Cerebellar cortex (tissue), 1 donor: Measurements from ENCODE around the gene EED.
"Not testable (repeated sequence)": the region's sequence is repeated elsewhere in the genome, so short reads cannot be mapped to it uniquely, and the experiment has no call there.

Source experiments
- DNase-seq: peaks from one replicate; pipeline ENCODE4 v3.0.0-alpha.2; 2015; ENCODE audit warnings: low spot score

Gene EED

GRCh38 chr11:86249307-86250098 lies 5.0 kb downstream of the EED start:
- no peak for DNase-seq

DNA sequence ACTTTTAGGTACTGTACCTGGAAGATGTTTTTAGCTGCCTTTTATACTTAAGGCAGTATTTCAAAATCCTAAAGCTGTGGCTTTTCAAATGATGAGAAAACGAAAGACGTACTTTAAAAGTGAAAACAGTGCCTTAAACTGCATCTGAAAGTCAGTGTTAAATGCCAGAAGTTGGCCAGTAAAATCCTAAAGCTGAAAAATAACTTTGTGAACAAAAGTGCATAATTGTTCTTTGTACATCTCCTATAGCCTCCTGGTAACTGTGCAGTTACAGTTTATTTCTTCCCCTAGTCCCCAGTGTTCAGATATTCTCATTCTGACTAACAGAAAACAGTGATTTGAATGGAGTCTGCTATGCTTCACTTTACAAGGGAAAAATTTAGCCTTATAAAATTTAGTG lies 6.8 kb downstream of the EED start:
- DNase-seq: no peak

- no peak for DNase-seq
Observed at GRCh38 chr11:86255896-86256295, 11.3 kb downstream of the EED start.

DNA sequence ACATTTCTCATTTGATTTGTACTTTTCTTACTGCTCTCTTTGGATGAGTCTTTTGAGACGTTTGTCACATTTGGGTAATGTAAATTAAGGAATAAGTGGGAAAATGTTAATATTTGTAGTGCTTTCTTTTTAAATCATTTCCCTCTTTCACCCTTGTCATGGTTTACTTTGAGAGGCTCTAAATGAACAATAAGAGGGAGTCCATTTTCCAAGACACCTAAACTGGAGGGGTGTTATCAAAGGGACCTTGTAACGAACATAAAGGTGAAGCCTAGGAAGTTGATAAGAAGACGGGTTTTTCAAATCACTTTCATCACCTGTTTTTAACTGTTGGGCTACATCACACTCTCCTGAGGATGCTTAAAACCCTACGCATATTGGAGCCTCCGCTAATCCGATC lies 12.1 kb downstream of the EED start:
- no peak for DNase-seq

- DNase-seq: no peak
Observed at GRCh38 chr11:86257446-86257845, 12.9 kb downstream of the EED start.

GRCh38 chr11:86259730-86260129 lies 15.2 kb downstream of the EED start:
- DNase-seq: no peak

- no peak for DNase-seq
Observed at GRCh38 chr11:86261328-86261727, 16.8 kb downstream of the EED start.

GRCh38 chr11:86262387-86262786 lies 17.8 kb downstream of the EED start:
- DNase-seq: no peak

DNA sequence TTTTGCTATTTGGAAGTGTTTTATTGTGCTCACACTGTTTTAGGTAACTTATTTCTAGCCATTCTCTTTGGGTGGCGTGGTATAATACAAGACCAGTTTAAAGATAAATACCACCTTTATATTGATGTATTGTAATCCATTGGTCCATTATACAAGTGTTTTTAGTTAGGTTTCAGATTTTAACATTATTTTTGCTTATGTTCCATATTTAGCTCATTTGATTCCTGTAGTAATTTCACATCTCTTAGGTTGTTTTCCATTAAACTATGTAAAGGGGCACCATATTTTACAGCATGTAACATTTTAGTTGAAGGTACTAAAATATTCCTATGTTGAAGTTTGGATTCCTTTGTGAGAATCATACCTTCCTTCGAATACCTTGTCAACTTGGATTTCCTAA lies 20.1 kb downstream of the EED start:
- DNase-seq: no peak

- DNase-seq: no peak
Observed at GRCh38 chr11:86265194-86265593, 20.6 kb downstream of the EED start.

GRCh38 chr11:86269645-86270044 lies 25.1 kb downstream of the EED start:
- no peak for DNase-seq

GRCh38 chr11:86274503-86274902 lies 29.9 kb downstream of the EED start:
- DNase-seq: no peak

DNA sequence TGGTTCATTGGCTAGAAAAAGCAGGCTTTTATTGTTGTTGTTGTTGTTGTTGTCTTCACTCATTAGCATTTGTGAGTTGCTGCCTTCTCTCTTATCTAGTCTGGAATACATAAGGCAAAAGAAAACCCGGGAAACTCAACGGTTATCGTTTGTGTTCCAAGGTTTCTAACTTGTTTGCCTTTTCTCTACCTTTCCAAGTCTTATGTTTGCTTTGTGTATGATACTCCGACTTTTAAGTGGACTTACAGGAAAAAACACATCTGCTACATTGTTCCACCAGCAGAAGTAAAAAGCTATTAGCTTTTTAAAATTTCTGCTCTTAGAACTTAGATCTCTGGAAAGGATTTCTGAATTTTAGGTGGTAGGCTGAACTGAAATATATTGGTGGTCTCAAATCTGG lies 30.4 kb downstream of the EED start:
- DNase-seq: no peak

DNA sequence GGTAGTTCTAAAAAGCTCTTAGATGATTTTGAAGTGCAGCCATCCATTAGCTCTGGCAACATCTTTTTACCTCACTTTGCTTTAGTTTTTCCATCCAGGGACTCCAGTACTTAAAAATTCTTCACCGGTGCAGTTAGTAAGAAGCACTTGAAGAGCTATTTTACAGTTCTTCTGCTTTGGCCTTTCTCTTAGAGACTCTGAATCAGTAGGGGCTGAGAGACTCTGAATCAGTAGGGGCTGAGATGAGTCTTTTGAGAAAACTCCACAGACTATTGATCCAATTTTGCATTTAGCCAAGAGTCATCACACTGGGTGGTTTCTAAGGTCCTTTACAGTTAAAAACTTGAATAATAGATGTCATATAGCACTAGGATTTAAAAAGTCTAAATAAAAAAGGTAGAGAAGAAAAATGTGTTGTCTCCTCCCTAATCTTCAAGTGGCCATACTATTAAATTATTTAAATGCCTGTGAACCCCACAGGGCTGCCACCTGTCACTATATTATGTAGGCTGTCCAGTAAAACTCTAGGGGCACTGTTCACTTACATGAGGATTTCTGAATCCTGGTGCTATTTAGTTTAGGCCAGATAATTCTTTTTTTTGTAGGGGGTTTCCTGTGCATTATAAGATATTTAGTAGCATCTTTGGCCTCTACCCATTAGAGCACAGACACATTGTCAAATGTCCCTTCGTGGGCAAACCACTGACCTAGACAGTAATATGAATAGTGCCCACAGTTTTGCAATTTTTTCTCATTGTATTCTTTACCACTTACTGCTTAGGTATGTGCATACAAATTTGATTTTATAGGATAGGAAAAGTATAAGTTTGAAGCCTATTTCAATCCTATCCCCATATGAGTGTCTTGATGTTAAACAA lies 31.2 kb downstream of the EED start:
- DNase-seq: no peak

- DNase-seq: no peak
Observed at GRCh38 chr11:86277741-86278140, 33.2 kb downstream of the EED start.

DNA sequence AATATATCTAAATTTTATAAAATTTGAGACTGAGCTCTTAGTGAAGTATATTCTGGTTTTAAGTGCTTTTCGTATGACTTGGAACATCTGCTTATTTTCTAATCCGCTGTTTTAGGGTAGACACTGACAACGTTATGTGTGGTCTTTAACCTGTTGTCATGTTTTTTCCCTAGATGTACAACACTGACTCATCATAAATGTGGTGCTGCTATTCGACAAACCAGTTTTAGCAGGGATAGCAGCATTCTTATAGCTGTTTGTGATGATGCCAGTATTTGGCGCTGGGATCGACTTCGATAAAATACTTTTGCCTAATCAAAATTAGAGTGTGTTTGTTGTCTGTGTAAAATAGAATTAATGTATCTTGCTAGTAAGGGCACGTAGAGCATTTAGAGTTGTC lies 33.7 kb downstream of the EED start:
- no peak for DNase-seq

- no peak for DNase-seq
Observed at GRCh38 chr11:86279747-86280146, 35.2 kb downstream of the EED start.

DNA sequence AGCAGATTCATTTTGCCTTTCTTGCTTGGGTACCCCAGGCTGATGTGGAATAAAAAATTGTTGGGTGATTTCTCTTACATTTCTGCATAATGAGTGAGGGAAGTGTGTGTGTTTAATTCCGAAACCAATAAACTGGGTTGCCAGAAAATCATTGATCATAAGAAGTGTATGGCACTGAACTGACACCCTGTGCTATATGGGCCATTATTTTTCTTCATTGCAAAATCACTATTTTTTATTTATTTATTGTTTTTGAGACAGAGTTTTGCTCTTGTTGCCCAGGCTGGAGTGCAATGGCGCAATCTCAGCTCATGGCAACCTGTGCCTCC lies 42.9 kb downstream of the EED start:
- DNase-seq: no peak

- no peak for DNase-seq
Observed at GRCh38 chr11:86288776-86289507, 44.4 kb downstream of the EED start.

DNA sequence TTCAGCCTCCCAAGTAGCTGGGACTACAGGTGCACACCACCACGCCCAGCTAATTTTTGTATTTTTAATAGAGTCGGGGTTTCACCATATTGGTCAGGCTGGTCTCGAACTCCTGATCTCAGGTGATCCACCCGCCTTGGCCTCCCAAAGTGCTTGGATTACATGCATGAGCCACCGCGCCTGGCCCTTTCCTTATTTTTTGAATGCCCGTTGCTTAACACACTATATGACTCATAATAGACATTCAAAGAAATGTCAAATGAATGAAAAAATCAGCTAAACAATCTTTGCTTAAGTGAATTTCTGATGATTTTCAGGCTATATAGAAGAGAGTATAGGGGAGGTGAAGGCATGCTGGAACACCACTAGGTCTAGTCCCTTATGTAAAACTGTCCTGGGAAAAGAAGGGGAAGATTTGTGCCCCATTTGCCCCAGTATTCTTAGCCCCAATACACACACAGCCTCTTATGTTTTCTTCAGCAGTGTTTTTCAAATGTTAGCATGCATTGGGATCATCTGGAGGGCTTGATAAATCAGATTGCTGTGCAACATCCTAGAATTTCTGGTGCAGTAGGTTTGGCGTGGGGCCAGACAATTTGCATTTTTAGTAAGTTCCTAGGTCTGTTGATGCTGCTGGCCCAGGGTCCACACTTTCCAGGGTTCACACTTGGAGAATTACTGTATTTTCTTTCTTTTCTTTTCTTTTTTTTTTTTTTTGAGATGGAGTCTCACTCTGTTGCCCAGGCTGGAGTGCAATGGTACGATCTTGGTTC lies 45.1 kb downstream of the EED start:
- not testable (repeated sequence) for DNase-seq

- DNase-seq: peak; percentile 57
Observed at GRCh38 chr11:86291466-86292262, 47.1 kb downstream of the EED start.
